CD14-positive monocyte (primary cell): ENCODE measurements around the gene HSPA1L. TPM values are rescaled to one million over a fixed set of nuclear protein-coding genes. Genes with fewer than 3 reads are reported as not detected.
A peak's percentile ranks its signal among the peaks of the same experiment; 100 is the strongest.

Experiments
- DNase-seq, 3 donors: peaks; one replicate each; pipeline ENCODE4 v3.0.0-alpha.2; 2011 to 2022
- H2AFZ ChIP-seq: 2 replicates; pipeline ENCODE4 v1.6.0; 2012; ENCODE audit warnings: mild to moderate bottlenecking, low read depth, low read length, inconsistent platforms; ENCODE audit not compliant: insufficient read depth, poor library complexity, severe bottlenecking
- H3K27ac ChIP-seq, 2 donors: 1 replicate in 1 of 2; 2 replicates in 1 of 2; pipeline ENCODE4 v1.5.1; 2012 to 2013; ENCODE audit warnings: low read length in 2 of 2, control low read depth in 1 of 2, inconsistent platforms in 1 of 2, low read depth in 1 of 2, mild to moderate bottlenecking in 1 of 2
- H3K27me3 ChIP-seq, 2 donors: one replicate each; pipeline versions ENCODE4 v1.6.0 to v1.6.1; 2011 to 2013; ENCODE audit warnings: low read length in 2 of 2; ENCODE audit not compliant: control insufficient read depth in 2 of 2, insufficient read depth in 2 of 2
- H3K36me3 ChIP-seq, 2 donors: replicated peaks in 1 of 2; 1 replicate in 1 of 2; 2 replicates in 1 of 2; pipeline versions ENCODE4 v1.5.1 to v1.6.1; 2012 to 2013; ENCODE audit warnings: low read length in 2 of 2, control low read depth in 1 of 2, inconsistent platforms in 1 of 2, mild to moderate bottlenecking in 1 of 2; ENCODE audit not compliant: insufficient read depth in 2 of 2, control insufficient read depth in 1 of 2
- H3K4me1 ChIP-seq, 2 donors: 1 replicate in 1 of 2; 2 replicates in 1 of 2; pipeline versions ENCODE4 v1.5.1 to v1.6.1; 2012 to 2013; ENCODE audit warnings: low read length in 2 of 2, control low read depth in 1 of 2, inconsistent platforms in 1 of 2, mild to moderate bottlenecking in 1 of 2, moderate library complexity in 1 of 2; ENCODE audit not compliant: insufficient read depth in 2 of 2, control insufficient read depth in 1 of 2
- H3K4me2 ChIP-seq: replicated peaks from 2 replicates; pipeline ENCODE3; 2012; ENCODE audit warnings: low read length, moderate library complexity, mild to moderate bottlenecking; ENCODE audit not compliant: poor library complexity, severe bottlenecking; ENCODE audit errors: extremely low read depth
- H3K4me3 ChIP-seq, 3 experiments: fragments of 200-600 bp in 1 of 3; sonication (generic) in 1 of 3; replicated peaks in 1 of 3; 1 replicate in 2 of 3; 2 replicates in 1 of 3; pipeline ENCODE4 v1.5.1; 2011 to 2013; ENCODE audit warnings: low read length in 3 of 3, mild to moderate bottlenecking in 3 of 3, control low read depth in 2 of 3, low read depth in 2 of 3, inconsistent platforms in 1 of 3, moderate library complexity in 1 of 3
- H3K79me2 ChIP-seq: 2 replicates; pipeline ENCODE4 v1.6.0; 2012; ENCODE audit warnings: mild to moderate bottlenecking, control low read depth, inconsistent platforms, low read length, moderate library complexity; ENCODE audit not compliant: insufficient read depth
- H3K9ac ChIP-seq: 2 replicates; pipeline ENCODE4 v1.6.0; 2017; ENCODE audit warnings: low read length, mild to moderate bottlenecking; ENCODE audit not compliant: insufficient read depth, poor library complexity, severe bottlenecking
- H3K9me3 ChIP-seq, 2 donors: replicated peaks in 1 of 2; 1 replicate in 1 of 2; 2 replicates in 1 of 2; pipeline versions ENCODE4 v1.5.1 to v1.6.1; 2012 to 2013; ENCODE audit warnings: low read length in 2 of 2, control low read depth in 1 of 2; ENCODE audit not compliant: control insufficient read depth in 1 of 2, insufficient read depth in 1 of 2
- H4K20me1 ChIP-seq: 2 replicates; pipeline ENCODE4 v1.6.0; 2012; ENCODE audit warnings: mild to moderate bottlenecking, low read length, control low read depth, moderate library complexity; ENCODE audit not compliant: insufficient read depth
- H3K27ac Mint-ChIP-seq, 7 donors: one replicate each; pipeline ENCODE4 v1.8.0; 2020; ENCODE audit warnings: mild to moderate bottlenecking in 7 of 7, mixed read lengths in 7 of 7, moderate library complexity in 6 of 7, inconsistent platforms in 2 of 7
- H3K27me3 Mint-ChIP-seq, 3 donors: one replicate each; pipeline ENCODE4 v1.8.0; 2021 to 2022; ENCODE audit warnings: low read depth in 3 of 3, mild to moderate bottlenecking in 3 of 3, mixed read lengths in 3 of 3, moderate library complexity in 3 of 3, inconsistent platforms in 1 of 3
- H3K36me3 Mint-ChIP-seq, 2 donors: one replicate each; pipeline ENCODE4 v1.8.0; 2020; ENCODE audit warnings: mixed read lengths in 2 of 2, inconsistent platforms in 1 of 2, mild to moderate bottlenecking in 1 of 2
- H3K4me1 Mint-ChIP-seq: one replicate; pipeline ENCODE4 v1.8.0; 2020; ENCODE audit warnings: mild to moderate bottlenecking, mixed read lengths
- H3K4me3 Mint-ChIP-seq, 2 donors: one replicate each; pipeline ENCODE4 v1.8.0; 2020; ENCODE audit warnings: mild to moderate bottlenecking in 2 of 2, mixed read lengths in 2 of 2, moderate library complexity in 1 of 2
- H3K9me3 Mint-ChIP-seq, 7 donors: one replicate each; pipeline ENCODE4 v1.8.0; 2020 to 2022; ENCODE audit warnings: mixed read lengths in 7 of 7, mild to moderate bottlenecking in 6 of 7, moderate library complexity in 6 of 7, inconsistent platforms in 2 of 7
- CTCF ChIP-seq: fragments of 200-600 bp; IDR thresholded peaks from one replicate; pipeline ENCODE4 v1.8.0; 2022; ENCODE audit warnings: antibody characterized with exemption, mild to moderate bottlenecking
- WGBS: methylation state at CpG from one replicate; pipeline ENCODE4 v1.1.5; 2013; ENCODE audit warnings: missing lambda C conversion rate; ENCODE audit not compliant: insufficient coverage; 5-methylcytosine and 5-hydroxymethylcytosine counted together
- intact Hi-C, 2 donors: fragments of 100-400 bp; cut with micrococcal nuclease; formaldehyde crosslinking; loops; one replicate each; pipeline versions ENCODE4 v1.15.0 to v1.15.1; 2023
- polyA plus RNA-seq, 3 donors: library from polyadenylated mRNA; depleted of rRNA in 1 of 3; unstranded in 2 of 3; stranded (reverse) in 1 of 3; fragments of 300-500 nt in 2 of 3; fragments of >200 nt in 1 of 3; fragmentation: Illumina TruSeq in 2 of 3; gene quantifications; 1 replicate in 2 of 3; 2 replicates in 1 of 3; pipeline ENCODE4 v1.2.3, GENCODE V29; 2012 to 2021

Gene HSPA1L
- polyA plus RNA-seq, 3 donors = 0.53 to 0.72 (median 0.55) TPM

DNA sequence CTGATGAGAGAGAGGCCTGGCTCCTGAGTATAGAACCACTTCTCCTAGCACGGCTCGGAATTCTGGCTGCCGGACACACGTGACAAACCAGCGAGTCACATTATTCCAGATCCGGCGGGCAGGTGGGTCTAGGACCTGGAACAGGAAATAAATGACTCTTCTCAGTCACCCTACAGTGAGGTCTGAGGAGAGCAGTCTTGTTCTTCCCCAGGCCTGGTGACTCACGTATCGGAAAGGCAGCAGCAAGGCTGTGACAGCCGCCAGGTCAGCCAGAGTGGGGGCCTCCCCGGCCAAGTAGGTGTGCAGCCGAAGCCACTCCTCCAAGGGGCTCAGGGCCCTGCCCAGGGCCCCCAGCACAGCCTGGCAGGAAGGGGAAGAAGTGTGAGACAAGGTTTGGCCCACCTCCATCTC lies 22.3 kb downstream of the HSPA1L start:
- Mint-ChIP-seq H3K27ac (peak overlapping the region in 2 of 7 donors; percentile 58 to 65), H3K4me3 (no peak overlapping the region), H3K36me3 (peaks cover 19 to 37% of the 10 kb centered on the region in 2 donors), H3K27me3 (no peaks in the 10 kb centered on the region), H3K9me3 (no peaks in the 10 kb centered on the region), H3K4me1 (peaks cover 28% of the 10 kb centered on the region)
- no peak overlapping the region for H3K27ac ChIP-seq
- H2AFZ ChIP-seq = no peak overlapping the region
- peaks cover 12 to 22% of the 10 kb centered on the region in 2 donors for H3K36me3 ChIP-seq
- DNase-seq = no peak
- H3K9ac ChIP-seq = no peak overlapping the region
- no peak overlapping the region for H3K4me2 ChIP-seq
- no peak for TF ChIP-seq CTCF
- 55% methylated on average over 10 of the region's 12 CpGs for WGBS
- H3K27me3 ChIP-seq = no peaks in the 10 kb centered on the region
- H3K4me3 ChIP-seq = no peak overlapping the region
- no peaks in the 10 kb centered on the region for H3K9me3 ChIP-seq
- peaks cover 23% of the 10 kb centered on the region for H3K79me2 ChIP-seq
- intact Hi-C loops = loop anchor here (5.0 to 10.0 kb wide), 2 partner anchors 45 to 58 kb away; partner anchors contain the start of gene CLIC1 (in 1 of the 2)
- H4K20me1 ChIP-seq = no peaks in the 10 kb centered on the region
- peaks cover 24 to 35% of the 10 kb centered on the region in 2 donors for H3K4me1 ChIP-seq

DNA sequence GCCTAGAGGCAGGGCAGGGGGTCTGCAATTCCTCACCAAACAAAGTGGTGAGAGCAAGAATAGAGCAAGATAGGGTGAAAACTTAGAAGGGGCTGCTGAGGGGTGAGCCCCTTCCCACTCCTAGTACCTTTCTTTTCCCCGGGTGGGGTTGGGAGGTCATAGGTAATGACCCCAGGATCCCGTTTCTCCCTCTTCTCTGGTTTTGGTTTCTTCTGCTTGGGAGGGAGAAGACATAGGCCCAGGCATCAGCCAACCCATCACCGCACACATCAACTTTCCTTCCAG lies 23.1 kb downstream of the HSPA1L start:
- H3K9ac ChIP-seq = no peak overlapping the region
- Mint-ChIP-seq H3K4me1 (peaks cover 25% of the 10 kb centered on the region), H3K9me3 (no peaks in the 10 kb centered on the region), H3K27ac (peak overlapping the region in 2 of 7 donors; percentile 5 to 45), H3K27me3 (no peaks in the 10 kb centered on the region), H3K36me3 (peaks cover 19 to 42% of the 10 kb centered on the region in 2 donors), H3K4me3 (no peak overlapping the region)
- WGBS = no CpG with 5 or more reads among the region's 3 CpGs
- no peaks in the 10 kb centered on the region for H4K20me1 ChIP-seq
- intact Hi-C loops = loop anchor here (5.0 to 10.0 kb wide), 2 partner anchors 45 to 57 kb away; partner anchors contain the start of gene CLIC1 (in 1 of the 2)
- H3K4me1 ChIP-seq = peaks cover 24 to 35% of the 10 kb centered on the region in 2 donors
- DNase-seq = no peak
- H3K79me2 ChIP-seq = peaks cover 23% of the 10 kb centered on the region
- no peak for TF ChIP-seq CTCF
- H3K9me3 ChIP-seq = no peaks in the 10 kb centered on the region
- H3K27me3 ChIP-seq = no peaks in the 10 kb centered on the region
- H3K27ac ChIP-seq = no peak overlapping the region
- H3K4me2 ChIP-seq = no peak overlapping the region
- no peak overlapping the region for H3K4me3 ChIP-seq
- no peak overlapping the region for H2AFZ ChIP-seq
- peaks cover 12 to 22% of the 10 kb centered on the region in 2 donors for H3K36me3 ChIP-seq
